Nucleus accumbens (tissue), 56 donors: Measurements from ENCODE around the gene KRTAP4-4.
"Not testable (repeated sequence)": the region's sequence is repeated elsewhere in the genome, so short reads cannot be mapped to it uniquely, and the experiment has no call there.

ENCODE experiments used
- DNase-seq, 56 donors: peaks; one replicate each; lab custom pipeline; 2025; lab: John Stamatoyannopoulos, UW

Gene KRTAP4-4

DNA sequence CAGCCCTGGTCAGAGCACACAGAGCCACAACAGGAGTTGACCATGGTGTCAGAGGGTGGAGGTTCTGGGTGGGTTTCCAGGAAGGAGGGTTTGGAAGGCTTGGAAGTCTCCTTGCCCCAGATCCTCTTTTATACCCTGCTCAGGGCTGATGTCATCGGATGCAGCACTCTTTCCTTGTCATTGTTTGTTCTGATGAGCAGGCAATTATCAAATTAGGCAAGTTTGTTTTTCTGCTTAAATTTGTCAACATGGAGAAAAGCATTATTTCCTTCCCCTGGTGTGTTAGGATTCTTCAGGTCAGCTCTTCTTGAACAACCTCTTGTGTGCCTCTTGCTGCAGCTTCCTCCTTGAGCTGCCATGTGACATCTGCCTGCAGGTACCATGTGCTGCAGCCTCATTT lies at the start of gene KRTAP4-4:
Gene KRTAP4-4, minus strand, starts transcription at position 101 of the 400 bp plus-strand sequence. Its CDS starts 57 bp downstream, at position 44.
- DNase-seq = no peak

DNA sequence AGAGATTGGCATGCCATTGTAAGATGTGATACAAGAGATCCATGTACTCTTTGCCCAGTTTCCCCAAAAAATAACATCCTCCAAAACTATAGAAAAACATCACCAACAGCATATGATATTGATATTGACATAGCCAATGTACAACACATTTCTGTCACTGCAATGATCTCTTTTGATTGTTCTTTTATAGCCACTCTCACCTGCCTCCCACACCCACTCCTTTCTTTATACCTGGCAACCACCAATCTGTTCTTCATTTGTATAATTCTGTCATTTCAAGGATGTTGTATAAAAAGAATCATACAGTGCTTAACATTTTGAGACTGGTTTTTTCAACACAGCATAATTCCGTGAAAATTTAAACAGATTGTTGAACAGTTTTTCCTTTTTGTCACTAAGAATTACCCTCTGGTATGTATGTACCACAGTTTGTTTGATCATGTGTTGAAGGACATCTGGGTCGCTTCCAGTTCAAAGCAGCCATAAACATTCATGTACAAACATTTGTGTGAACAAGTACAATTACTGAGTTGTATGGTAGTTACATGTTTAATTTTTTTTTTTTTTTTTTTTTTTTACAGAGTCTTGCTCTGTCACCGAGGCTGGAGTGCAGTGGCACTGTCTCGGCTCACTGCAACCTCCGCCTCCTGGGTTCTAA lies 39.0 kb upstream of the KRTAP4-4 start:
- no peak for DNase-seq

GRCh38 chr17:41196068-41196467 lies 35.5 kb upstream of the KRTAP4-4 start:
- DNase-seq = no peak

DNA sequence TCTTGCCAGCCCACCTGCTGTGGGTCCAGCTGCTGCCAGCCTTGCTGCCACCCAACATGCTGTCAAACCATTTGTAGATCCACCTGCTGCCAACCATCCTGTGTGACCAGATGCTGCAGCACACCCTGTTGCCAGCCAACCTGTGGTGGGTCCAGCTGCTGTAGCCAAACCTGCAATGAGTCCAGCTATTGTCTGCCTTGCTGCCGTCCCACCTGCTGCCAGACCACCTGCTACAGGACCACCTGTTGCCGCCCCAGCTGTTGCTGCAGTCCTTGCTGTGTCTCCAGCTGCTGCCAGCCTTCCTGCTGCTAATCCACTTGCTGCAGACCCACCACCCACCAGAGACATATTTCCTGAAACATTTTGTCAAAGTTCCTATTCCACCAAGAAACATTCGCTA lies 29.8 kb upstream of the KRTAP4-4 start:
- DNase-seq = no peak

- not testable (repeated sequence) for DNase-seq
These were observed 29.3 kb upstream of the KRTAP4-4 start, which contains the start of gene KRTAP9-1 for GRCh38 chr17:41189837-41190318. Gene KRTAP9-1, plus strand, starts transcription at chr17:41189887. Its CDS starts 0 bp downstream, at chr17:41189887.

DNA sequence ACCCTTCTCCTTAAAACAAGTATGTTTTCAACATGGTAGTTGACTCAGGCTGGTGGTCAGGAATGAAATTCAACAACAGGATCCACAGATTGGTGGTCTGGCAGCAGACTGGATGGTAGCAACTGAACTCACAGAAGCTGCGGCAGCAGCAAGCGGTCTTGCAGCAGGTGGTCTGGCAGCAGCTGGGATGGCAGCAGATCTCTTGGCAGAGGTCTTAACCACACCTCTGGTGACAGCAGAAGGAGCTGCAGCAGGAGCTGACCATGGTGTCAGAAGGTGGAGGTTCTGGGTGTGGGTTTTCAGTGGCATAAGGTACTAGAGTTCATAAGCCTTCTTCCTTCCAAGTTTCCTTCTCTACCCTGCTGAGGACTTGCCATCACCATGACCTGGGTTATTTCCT lies 26.3 kb upstream of the KRTAP4-4 start:
- no peak for DNase-seq

DNA sequence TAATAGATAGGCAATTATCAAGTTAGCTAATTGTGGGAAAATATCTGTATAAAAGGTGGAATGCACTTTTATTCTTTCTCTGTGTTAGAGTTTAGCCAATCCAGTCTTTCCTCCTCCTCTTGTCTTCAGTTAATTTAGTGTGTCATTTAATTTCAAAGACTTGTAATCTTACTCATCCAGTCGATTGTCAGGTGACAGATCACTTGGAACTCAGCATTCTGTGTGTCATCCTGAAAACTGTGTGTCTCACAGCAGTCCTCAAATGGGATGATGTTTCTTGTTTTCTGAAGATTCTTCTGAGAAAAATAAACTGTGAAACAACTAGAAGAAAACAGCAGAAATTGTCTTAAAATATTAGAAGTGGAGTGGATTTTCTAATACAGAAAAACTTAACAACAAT lies 24.5 kb upstream of the KRTAP4-4 start:
- DNase-seq = no peak

- no peak for DNase-seq
These were observed 24.0 kb upstream of the KRTAP4-4 start, which contains the start of gene KRTAP4-1 for GRCh38 chr17:41184480-41184961. Gene KRTAP4-1, minus strand, starts transcription at chr17:41184911. Its CDS starts 57 bp downstream, at chr17:41184854.

GRCh38 chr17:41178843-41179616 lies 18.5 kb upstream of the KRTAP4-4 start:
- no peak for DNase-seq

- no peak for DNase-seq
These were observed 17.8 kb upstream of the KRTAP4-4 start for GRCh38 chr17:41178341-41178740.

DNA sequence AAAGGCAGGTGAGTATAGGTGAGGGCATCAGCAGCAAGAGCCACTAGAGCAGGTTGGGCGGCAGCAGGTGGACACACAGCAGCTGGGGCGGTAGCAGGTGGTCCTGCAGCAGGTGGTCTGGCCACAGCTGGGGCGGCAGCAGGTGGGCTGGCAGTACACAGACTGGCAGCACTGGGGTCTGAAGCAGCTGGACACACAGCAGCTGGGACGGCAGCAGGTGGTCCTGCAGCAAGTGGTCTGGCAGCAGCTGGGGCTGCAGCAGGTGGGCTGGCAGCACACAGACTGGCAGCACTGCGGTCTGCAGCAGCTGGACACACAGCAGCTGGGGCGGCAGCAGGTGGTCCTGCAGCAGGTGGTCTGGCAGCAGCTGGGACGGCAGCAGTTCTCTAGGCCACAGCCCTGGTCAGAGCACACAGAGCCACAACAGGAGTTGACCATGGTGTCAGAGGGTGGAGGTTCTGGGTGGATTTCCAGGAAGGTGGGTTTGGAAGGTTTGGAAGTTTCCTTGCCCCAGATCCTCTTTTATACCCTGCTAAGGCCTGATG lies 17.3 kb upstream of the KRTAP4-4 start, which contains the start of gene KRTAP4-2:
Gene KRTAP4-2, minus strand, starts transcription at position 495 of the 545 bp plus-strand sequence. Its CDS starts 57 bp downstream, at position 438.
- no peak for DNase-seq

DNA sequence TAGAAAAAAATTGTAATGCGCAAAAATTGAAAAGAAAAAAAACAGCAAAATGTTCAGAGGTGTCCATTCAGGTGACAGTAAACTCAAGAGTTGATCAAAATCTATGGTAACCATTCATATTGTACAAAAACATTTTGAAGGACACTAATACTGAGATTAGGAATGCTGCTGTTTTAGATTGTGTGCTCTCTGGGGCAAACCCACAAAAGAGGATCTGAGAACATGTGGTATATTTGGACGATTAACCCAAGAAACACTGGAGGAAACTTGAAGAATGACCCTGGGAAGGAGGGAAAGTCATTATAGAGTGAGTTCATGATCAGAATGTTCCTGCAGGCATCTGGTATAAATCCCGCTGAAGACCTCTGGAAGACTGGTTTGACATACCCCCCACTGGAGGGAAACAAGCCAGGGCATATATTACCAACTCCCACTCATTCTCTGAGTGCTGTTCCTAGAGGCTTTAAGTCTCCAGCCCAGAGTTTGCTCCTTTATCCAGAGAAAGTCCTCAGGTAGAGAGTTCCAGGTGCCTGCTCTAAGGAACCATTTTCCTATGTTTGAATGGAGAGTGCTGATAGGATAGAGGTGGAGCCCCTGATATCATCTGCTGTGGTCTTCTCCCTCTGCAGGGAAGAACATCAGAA lies 16.3 kb upstream of the KRTAP4-4 start:
- no peak for DNase-seq

- DNase-seq = no peak
These were observed 11.3 kb upstream of the KRTAP4-4 start for GRCh38 chr17:41171886-41172285.

- DNase-seq = no peak
These were observed 7.6 kb upstream of the KRTAP4-4 start, which contains the start of gene KRTAP4-3 for GRCh38 chr17:41168121-41168520. Gene KRTAP4-3, minus strand, starts transcription at chr17:41168221. Its CDS starts 49 bp downstream, at chr17:41168172.

DNA sequence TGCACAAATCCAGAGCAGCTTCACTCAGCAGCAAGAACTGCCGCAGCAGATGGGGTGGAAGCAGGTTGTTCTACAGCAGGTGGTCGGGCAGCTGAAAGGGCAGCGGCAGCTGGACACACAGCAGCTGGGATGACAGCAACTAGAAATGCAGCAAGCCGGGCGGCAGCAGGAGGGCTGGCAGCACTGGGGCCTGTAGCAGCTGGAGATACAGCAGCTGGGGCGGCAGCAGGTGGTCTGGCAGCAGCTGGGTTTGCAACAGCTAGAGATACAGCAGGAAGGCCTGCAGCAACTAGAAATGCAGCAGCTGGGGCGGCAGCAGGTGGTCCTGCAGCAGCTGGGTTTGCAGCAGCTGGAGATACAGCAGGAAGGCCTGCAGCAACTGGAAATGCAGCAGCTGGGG lies 7.0 kb upstream of the KRTAP4-4 start:
- no peak for DNase-seq

- DNase-seq = no peak
These were observed 3.3 kb upstream of the KRTAP4-4 start for GRCh38 chr17:41163828-41164227.

GRCh38 chr17:41160190-41160589 lies 358 bp downstream of the KRTAP4-4 start:
- DNase-seq = not testable (repeated sequence)

- peak in 3 of 56 donors; percentile 3 to 22 (median 3) for DNase-seq
These were observed 6.7 kb downstream of the KRTAP4-4 start for GRCh38 chr17:41153856-41154255.

- DNase-seq = no peak
These were observed 9.0 kb downstream of the KRTAP4-4 start for GRCh38 chr17:41151525-41151924.

GRCh38 chr17:41150026-41150425 lies 10.5 kb downstream of the KRTAP4-4 start:
- DNase-seq = no peak
